RWPE1 (cell line): ENCODE results near the gene ICE2.
"Not testable (repeated sequence)": the region's sequence is repeated elsewhere in the genome, so short reads cannot be mapped to it uniquely, and the experiment has no call there.

ENCODE experiments used
- CTCF ChIA-PET: fragments of 350-600 bp; sonication (Branson Sonifier 250); formaldehyde crosslinking; extraction: SDS; loops from one replicate; lab custom pipeline; 2021; lab: Yijun Ruan, JAX
- POLR2A ChIA-PET: fragments of 400-600 bp; formaldehyde crosslinking; extraction: SDS; loops from one replicate; lab custom pipeline; 2020; ENCODE audit warnings: antibody characterized with exemption; ENCODE audit not compliant: low non-redundant PET; lab: Yijun Ruan, JAX
- DNase-seq: peaks from one replicate; pipeline ENCODE4 v3.0.0; 2012; ENCODE audit warnings: low spot score
- H3K27ac ChIP-seq: fragments of 450-650 bp; 2 replicates; pipeline ENCODE4 v1.5.1; 2017
- CTCF ChIP-seq: fragments of 450-650 bp; conservative IDR thresholded peaks from 2 replicates; pipeline ENCODE4 v1.5.1; 2017; ENCODE audit warnings: low read depth, mild to moderate bottlenecking

The ICE2 gene

GRCh38 chr15:60411774-60412425, 67.0 kb downstream of the ICE2 start:
- no peak for TF ChIP-seq CTCF
- peak overlapping the region; percentile 44; the same call in 1 of the 2 replicates for H3K27ac ChIP-seq
- DNase-seq, result no peak
- CTCF ChIA-PET, result interaction anchor here (0.7 kb wide), 1 partner anchor 50 kb away, joined by 3 read pairs; no protein-coding TSS in a partner anchor
- POLR2A ChIA-PET, result no interaction called here

- POLR2A ChIA-PET, result interaction anchor here (0.7 kb wide), 1 partner anchor 1332 kb away, joined by 10 read pairs; no protein-coding TSS in a partner anchor
- CTCF ChIA-PET, DNase-seq: not testable (repeated sequence)
- peak overlapping the region; percentile 83; the same call in 1 of the 2 replicates for H3K27ac ChIP-seq
Measured at GRCh38 chr15:60410350-60410749, 68.6 kb downstream of the ICE2 start.

- no peak overlapping the region; the same call in 1 of the 2 replicates for H3K27ac ChIP-seq
- TF ChIP-seq CTCF, result no peak
- ChIA-PET POLR2A (no interaction called here), CTCF (no interaction called here)
- peak; percentile 86 for DNase-seq
Measured at GRCh38 chr15:60408463-60408981, 70.4 kb downstream of the ICE2 start.

- DNase-seq, result peak; percentile 96
- no peak for TF ChIP-seq CTCF
- CTCF ChIA-PET, result interaction anchor here (0.8 to 1.0 kb wide), 2 partner anchors 9 to 64 kb away, joined by 3 to 4 read pairs; partner anchors contain the start of gene ANXA2
- POLR2A ChIA-PET, result no interaction called here
- H3K27ac ChIP-seq, result peak overlapping the region; percentile 90
Measured at GRCh38 chr15:60407415-60407805, 71.5 kb downstream of the ICE2 start.

GRCh38 chr15:60406513-60407414, 72.2 kb downstream of the ICE2 start:
- no peak for DNase-seq
- peak overlapping the region; percentile 77 for H3K27ac ChIP-seq
- POLR2A ChIA-PET, result no interaction called here
- no peak for TF ChIP-seq CTCF
- CTCF ChIA-PET, result interaction anchor here (0.7 to 1.0 kb wide), 3 partner anchors 9 to 65 kb away, joined by 3 to 4 read pairs (median 4); partner anchors contain the start of gene ANXA2

GRCh38 chr15:60405399-60405798, 73.5 kb downstream of the ICE2 start:
- no peak for DNase-seq
- ChIA-PET CTCF (no interaction called here), POLR2A (no interaction called here)
- H3K27ac ChIP-seq, result no peak overlapping the region
- TF ChIP-seq CTCF, result no peak

- DNase-seq, H3K27ac ChIP-seq, POLR2A ChIA-PET: not testable (repeated sequence)
- CTCF ChIA-PET, result interaction anchor here (0.6 to 0.7 kb wide), 2 partner anchors 14 to 519 kb away, joined by 3 to 6 read pairs; no protein-coding TSS in a partner anchor
Measured at GRCh38 chr15:60404351-60404750, 74.6 kb downstream of the ICE2 start.
